ENCODE data around the gene SYNGR3. TPM values are rescaled to one million over a fixed set of nuclear protein-coding genes. Genes with fewer than 3 reads are reported as not detected.

The SYNGR3 gene
- total and polyA plus RNA-seq, 11 donors, result 0.19 to 2.7 (median 0.86) TPM

DNA sequence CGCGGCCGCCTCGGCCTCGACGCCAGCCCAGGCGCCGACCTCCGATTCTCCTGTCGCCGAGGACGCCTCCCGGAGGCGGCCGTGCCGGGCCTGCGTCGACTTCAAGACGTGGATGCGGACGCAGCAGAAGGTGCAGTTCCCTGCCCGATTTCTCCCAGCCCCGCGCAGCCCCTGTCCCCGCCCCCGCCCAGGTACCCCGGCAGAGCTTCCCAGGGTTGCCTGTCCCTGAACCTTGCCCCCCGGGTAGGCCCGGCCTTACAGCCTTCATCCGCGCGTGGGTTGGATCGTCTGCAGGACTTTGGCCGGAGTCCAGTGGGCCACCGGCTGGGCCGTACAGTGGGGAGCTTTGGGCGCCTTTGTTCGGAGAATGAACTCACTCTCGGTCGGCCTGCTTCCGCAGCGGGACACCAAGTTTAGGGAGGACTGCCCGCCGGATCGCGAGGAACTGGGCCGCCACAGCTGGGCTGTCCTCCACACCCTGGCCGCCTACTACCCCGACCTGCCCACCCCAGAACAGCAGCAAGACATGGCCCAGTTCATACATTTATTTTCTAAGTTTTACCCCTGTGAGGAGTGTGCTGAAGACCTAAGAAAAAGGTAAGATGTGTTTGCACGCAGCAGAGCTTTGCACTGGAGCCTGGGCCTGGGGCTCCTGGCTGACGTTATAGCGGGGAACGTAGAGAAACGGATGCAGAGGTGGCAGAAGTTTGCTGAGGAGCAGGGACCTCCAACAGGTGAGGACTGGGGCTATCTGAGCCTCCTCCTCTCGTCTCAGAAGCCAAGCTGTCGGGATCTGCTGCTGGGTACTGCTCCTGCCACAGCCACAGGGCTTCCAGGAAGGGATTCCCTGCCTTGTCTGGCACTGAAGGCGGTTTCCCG lies 5.2 kb upstream of the SYNGR3 start:
- Histone ChIP-seq H3K36me3 (peaks cover 0 to 20% (median 13%) of the 10 kb centered on the region in 9 donors), H3K9me3 (no peaks in the 10 kb centered on the region), H3K4me1 (peaks cover 3 to 39% (median 20%) of the 10 kb centered on the region in 12 donors), H3K4me3 (peak overlapping the region; percentile 59 to 98 (median 86)), H3K27me3 (peaks cover 12 to 51% (median 26%) of the 10 kb centered on the region in 9 donors), H3K27ac (peak overlapping the region in 11 of 12 donors; percentile 62 to 88 (median 80))
- no peak for DNase-seq
- WGBS, 4 donors, result 11 to 22% (median 12%) methylated on average over 19 to 58 of the region's 58 CpGs
- TF ChIP-seq CTCF (IDR thresholded peaks at IDR 0.05) (no peak), POLR2A (IDR thresholded peaks at IDR 0.05) (no peak)
- ATAC-seq, result peak in 2 of 4 donors; percentile 1 to 20
- intact Hi-C loops (cut with DNase I), result loop anchor here in 1 of 10 donors (2.0 kb wide), 1 partner anchor 24 kb away; the partner anchor contains the start of gene ZNF598

- no peak for ATAC-seq
- Histone ChIP-seq H3K4me3 (peak overlapping the region in 1 of 12 donors; percentile 98), H3K4me1 (peaks cover 3 to 39% (median 17%) of the 10 kb centered on the region in 12 donors), H3K27me3 (peaks cover 11 to 49% (median 28%) of the 10 kb centered on the region in 9 donors), H3K27ac (no peak overlapping the region), H3K36me3 (peaks cover 0 to 20% (median 13%) of the 10 kb centered on the region in 9 donors), H3K9me3 (no peaks in the 10 kb centered on the region)
- WGBS, 4 donors, result 90 to 96% (median 95%) methylated on average over 6 to 14 of the region's 14 CpGs
- intact Hi-C loops (cut with DNase I), result loop anchor here in 1 of 10 donors (2.0 kb wide), 1 partner anchor 23 kb away; the partner anchor contains the start of gene ZNF598
- no peak for DNase-seq
- TF ChIP-seq CTCF (IDR thresholded peaks at IDR 0.05) (no peak), POLR2A (IDR thresholded peaks at IDR 0.05) (no peak)
Measured at GRCh38 chr16:1985466-1986150, 4.2 kb upstream of the SYNGR3 start.

GRCh38 chr16:1987198-1987597 lies 2.6 kb upstream of the SYNGR3 start:
- H3K36me3 ChIP-seq, result peaks cover 0 to 20% (median 13%) of the 10 kb centered on the region in 9 donors
- TF ChIP-seq CTCF (IDR thresholded peaks at IDR 0.05) (no peak), POLR2A (IDR thresholded peaks at IDR 0.05) (no peak)
- DNase-seq (no peak), ATAC-seq (no peak)
- H3K9me3 ChIP-seq, result no peaks in the 10 kb centered on the region
- WGBS, 4 donors, result 84 to 94% (median 90%) methylated on average over 10 of the region's 10 CpGs
- no peak overlapping the region for H3K27ac ChIP-seq
- intact Hi-C loops (cut with DNase I), result no loop called here
- no peak overlapping the region for H3K4me3 ChIP-seq
- peaks cover 11 to 46% (median 31%) of the 10 kb centered on the region in 9 donors for H3K27me3 ChIP-seq
- H3K4me1 ChIP-seq, result peaks cover 8 to 52% (median 31%) of the 10 kb centered on the region in 12 donors

GRCh38 chr16:1990101-1990350 lies 256 bp downstream of the SYNGR3 start:
- intact Hi-C loops (cut with DNase I), result loop anchor here in 1 of 10 donors (10.0 kb wide), 1 partner anchor 125 kb away; no protein-coding TSS in a partner anchor
- Histone ChIP-seq H3K36me3 (peaks cover 0 to 20% (median 13%) of the 10 kb centered on the region in 9 donors), H3K4me3 (peak overlapping the region in 5 of 12 donors; percentile 28 to 59 (median 30)), H3K27ac (no peak overlapping the region), H3K4me1 (peaks cover 6 to 41% (median 22%) of the 10 kb centered on the region in 12 donors), H3K9me3 (no peaks in the 10 kb centered on the region), H3K27me3 (peaks cover 11 to 39% (median 30%) of the 10 kb centered on the region in 9 donors)
- WGBS, 4 donors, result 0 to 2% (median 1%) methylated on average over 3 to 25 of the region's 25 CpGs
- no peak for TF ChIP-seq CTCF (IDR thresholded peaks at IDR 0.05)
- no peak for TF ChIP-seq POLR2A (IDR thresholded peaks at IDR 0.05)
- DNase-seq, result no peak
- no peak for ATAC-seq
